Endothelial cell of coronary artery (primary cell): ENCODE measurements around the gene LMX1B. TPM values are rescaled to one million over a fixed set of nuclear protein-coding genes. Genes with fewer than 3 reads are reported as not detected.

Source experiments
- total RNA-seq: library from RNA; depleted of rRNA; stranded (reverse); fragments of >200 nt; gene quantifications from 2 replicates; pipeline ENCODE4 v1.2.3, GENCODE V29; 2014

The LMX1B gene
- total RNA-seq = not detected in 2 replicates

GRCh38 chr9:126613651-126614050 is at the start of gene LMX1B:
Gene LMX1B, plus strand, starts transcription at chr9:126613928. Its CDS starts 522 bp downstream, at chr9:126614450.

Other genes with a start within 250 kb of the LMX1B start
- gene ZBTB43, start 191.1 kb downstream of the LMX1B start, total RNA-seq = 10.7 and 16.4 TPM in 2 replicates
- gene ZBTB34, start 246.7 kb downstream of the LMX1B start, total RNA-seq = 7.7 and 8.4 TPM in 2 replicates